ENCODE data around the gene FATE1.

- TF ChIP-seq CTCF (IDR thresholded peaks at IDR 0.05; ENCODE audit: low read depth, low read length) (no peak), MAX (IDR thresholded peaks at IDR 0.05; ENCODE audit: low read depth, low read length) (no peak), POLR2A (IDR thresholded peaks at IDR 0.05; ENCODE audit: extremely low read depth, insufficient read length) (no peak), MYC (IDR thresholded peaks at IDR 0.05; ENCODE audit: low read depth, low read length) (no peak)
These were observed 27.1 kb upstream of the FATE1 start for GRCh38 chrX:151688695-151689094.

Measured in NB4 (cell line).